ENCODE results near the gene KATNB1. TPM values are rescaled to one million over a fixed set of nuclear protein-coding genes. Genes with fewer than 3 reads are reported as not detected.

KATNB1 gene
- total RNA-seq (2013), result 19.7 TPM
- polyA plus RNA-seq, result 10 to 100 TPM; 16.9 to 35.6 (median 17.7) TPM
- 27.0 and 38.9 TPM in 2 replicates for polyA minus RNA-seq
- 2.8 to 13.9 (median 11.9) reads per million in 11 experiments for total RNA-seq

GRCh38 chr16:57735755-57736418, at the start of gene KATNB1:
KATNB1 (plus strand) TSS chr16:57735770; CDS start chr16:57737244, 1,474 bp downstream.
- Mint-ChIP-seq H3K27me3 (ENCODE audit: low read depth in 3 of 3) (peaks cover 0 to 3% (median 2%) of the 10 kb centered on the region in 3 donors), H3K27ac (peak within 1 kb of the TSS; percentile 87 to 98 (median 95)), H3K36me3 (peaks cover 10 to 14% of the 10 kb centered on the region in 2 donors), H3K4me1 (peaks cover 21% of the 10 kb centered on the region), H3K4me3 (peak within 1 kb of the TSS; percentile 96 to 99), H3K9me3 (peaks cover 0 to 8% (median 0%) of the 10 kb centered on the region in 7 donors)
- H3K4me1 ChIP-seq (ENCODE audit: control insufficient read depth in 1 of 2, insufficient read depth in 2 of 2, low read length in 2 of 2), result peaks cover 22 to 26% of the 10 kb centered on the region in 2 donors
- H3K36me3 ChIP-seq (replicated peaks in 1 of 2; ENCODE audit: control insufficient read depth in 1 of 2, insufficient read depth in 2 of 2, low read length in 2 of 2), result no peaks in the 10 kb centered on the region
- intact Hi-C loops (cut with micrococcal nuclease), result loop anchor here (1.0 to 10.0 kb wide), 6 partner anchors 89 to 431 kb away; partner anchors contain the start of genes CFAP20 (in 1 of the 2), POLR2C (in 1 of the 2), USB1 (in 1 of the 2) and ZNF319 (in 1 of the 2)
- peak within 1 kb of the TSS; percentile 80 for H3K9ac ChIP-seq (ENCODE audit: insufficient read depth, low read length, poor library complexity, severe bottlenecking)
- H2AFZ ChIP-seq (ENCODE audit: insufficient read depth, low read depth, low read length, poor library complexity, severe bottlenecking), result peak within 1 kb of the TSS; percentile 98
- TF ChIP-seq CTCF (IDR thresholded peaks at IDR 0.05), result no peak
- no peaks in the 10 kb centered on the region for H4K20me1 ChIP-seq (ENCODE audit: insufficient read depth, low read length)
- no peaks in the 10 kb centered on the region for H3K9me3 ChIP-seq (replicated peaks in 1 of 2; ENCODE audit: control insufficient read depth in 1 of 2, insufficient read depth in 1 of 2, low read length in 2 of 2)
- peak within 1 kb of the TSS; percentile 84 to 93 (median 91) for H3K4me3 ChIP-seq (replicated peaks in 1 of 3; ENCODE audit: low read depth in 2 of 3, low read length in 3 of 3)
- under 1% methylated on average over 35 of the region's 35 CpGs for WGBS (ENCODE audit: insufficient coverage)
- DNase-seq, result no peak
- no peaks in the 10 kb centered on the region for H3K27me3 ChIP-seq (ENCODE audit: control insufficient read depth in 2 of 2, insufficient read depth in 2 of 2, low read length in 2 of 2)
- H3K4me2 ChIP-seq (replicated peaks; ENCODE audit: extremely low read depth, low read length, poor library complexity, severe bottlenecking), result peak within 1 kb of the TSS; percentile 99
- peak within 1 kb of the TSS; percentile 41 to 88 for H3K27ac ChIP-seq (ENCODE audit: low read depth in 1 of 2, low read length in 2 of 2)
- no peaks in the 10 kb centered on the region for H3K79me2 ChIP-seq (ENCODE audit: insufficient read depth, low read length)

GRCh38 chr16:57686577-57686976, 49.0 kb upstream of the KATNB1 start:
- Histone ChIP-seq H3K4me2 (replicated peaks; ENCODE audit: extremely low read depth, low read length, poor library complexity, severe bottlenecking) (no peak overlapping the region), H3K4me1 (ENCODE audit: control insufficient read depth in 1 of 2, insufficient read depth in 2 of 2, low read length in 2 of 2) (peaks cover 50 to 51% of the 10 kb centered on the region in 2 donors), H3K79me2 (ENCODE audit: insufficient read depth, low read length) (no peaks in the 10 kb centered on the region), H3K4me3 (replicated peaks in 1 of 3; ENCODE audit: low read depth in 2 of 3, low read length in 3 of 3) (no peak overlapping the region), H3K9ac (ENCODE audit: insufficient read depth, low read length, poor library complexity, severe bottlenecking) (no peak overlapping the region), H3K27ac (ENCODE audit: low read depth in 1 of 2, low read length in 2 of 2) (no peak overlapping the region), H3K9me3 (replicated peaks in 1 of 2; ENCODE audit: control insufficient read depth in 1 of 2, insufficient read depth in 1 of 2, low read length in 2 of 2) (no peaks in the 10 kb centered on the region), H4K20me1 (ENCODE audit: insufficient read depth, low read length) (no peaks in the 10 kb centered on the region), H3K36me3 (replicated peaks in 1 of 2; ENCODE audit: control insufficient read depth in 1 of 2, insufficient read depth in 2 of 2, low read length in 2 of 2) (no peaks in the 10 kb centered on the region), H2AFZ (ENCODE audit: insufficient read depth, low read depth, low read length, poor library complexity, severe bottlenecking) (no peak overlapping the region), H3K27me3 (ENCODE audit: control insufficient read depth in 2 of 2, insufficient read depth in 2 of 2, low read length in 2 of 2) (no peaks in the 10 kb centered on the region)
- Mint-ChIP-seq H3K27ac (peak overlapping the region in 1 of 7 donors; percentile 21), H3K4me3 (no peak overlapping the region), H3K9me3 (peaks cover 0 to 2% (median 0%) of the 10 kb centered on the region in 7 donors), H3K27me3 (ENCODE audit: low read depth in 3 of 3) (peaks cover 1 to 9% (median 2%) of the 10 kb centered on the region in 3 donors), H3K4me1 (peaks cover 55% of the 10 kb centered on the region), H3K36me3 (peaks cover 0 to 2% of the 10 kb centered on the region in 2 donors)
- WGBS (ENCODE audit: insufficient coverage), result 40% methylated on average over 1 of the region's 4 CpGs
- no peak for DNase-seq
- no peak for TF ChIP-seq CTCF (IDR thresholded peaks at IDR 0.05)
- intact Hi-C loops (cut with micrococcal nuclease), result no loop called here

Measured in CD14-positive monocyte (primary cell).